CD4-positive, alpha-beta T cell treated with Interleukin-4 for 1 hour (primary cell): ENCODE results near the gene TOM1L1.

Source experiments
- DNase-seq, 2 donors: peaks; one replicate each; pipeline ENCODE4 v3.0.0-alpha.2; 2020 to 2022

The TOM1L1 gene

GRCh38 chr17:54899201-54899600, 1.5 kb upstream of the TOM1L1 start:
- DNase-seq: no peak

- no peak for DNase-seq
These were observed 763 bp upstream of the TOM1L1 start for GRCh38 chr17:54899721-54900456.

- no peak for DNase-seq
These were observed 674 bp downstream of the TOM1L1 start for GRCh38 chr17:54901230-54901822.

DNA sequence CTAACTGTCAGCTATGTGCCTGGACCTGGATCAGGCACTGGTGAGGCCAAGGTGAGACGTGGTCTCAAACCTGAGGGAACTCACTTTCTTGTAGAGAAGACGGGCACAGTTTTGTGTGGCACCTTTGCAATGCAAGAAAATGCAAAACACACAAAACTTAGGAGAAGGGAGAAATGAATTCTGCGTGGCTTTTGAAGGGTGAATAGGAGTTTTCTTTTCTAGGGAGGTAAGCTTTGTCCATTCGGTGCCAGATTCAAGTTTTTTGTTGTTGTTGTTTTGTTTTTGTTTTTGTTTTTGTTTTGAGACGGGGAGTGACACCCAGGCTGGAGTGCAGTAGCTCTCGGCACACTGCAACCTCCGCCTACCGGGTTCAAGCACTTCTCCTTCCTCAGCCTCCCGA, 1.4 kb downstream of the TOM1L1 start:
- DNase-seq: no peak

DNA sequence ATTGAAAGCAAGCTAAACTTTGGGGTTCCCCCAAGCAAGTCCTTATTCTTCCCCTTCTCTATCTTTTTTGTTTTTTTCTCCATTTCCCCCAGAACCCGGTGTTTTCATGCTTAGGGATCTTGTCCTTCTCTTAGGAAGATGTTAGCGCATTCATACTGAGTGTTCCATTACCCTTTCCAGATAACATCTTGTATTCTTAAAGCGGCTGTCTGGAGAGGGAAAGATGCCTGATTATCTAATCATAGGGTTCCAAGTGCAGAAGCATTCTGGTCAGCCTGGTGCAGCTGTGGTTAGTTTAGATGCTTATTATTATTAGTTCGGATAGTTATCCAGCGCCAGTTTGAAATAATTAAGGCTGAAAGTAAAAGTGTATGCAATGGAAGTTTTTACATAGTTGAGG, 2.0 kb downstream of the TOM1L1 start:
- DNase-seq: no peak

DNA sequence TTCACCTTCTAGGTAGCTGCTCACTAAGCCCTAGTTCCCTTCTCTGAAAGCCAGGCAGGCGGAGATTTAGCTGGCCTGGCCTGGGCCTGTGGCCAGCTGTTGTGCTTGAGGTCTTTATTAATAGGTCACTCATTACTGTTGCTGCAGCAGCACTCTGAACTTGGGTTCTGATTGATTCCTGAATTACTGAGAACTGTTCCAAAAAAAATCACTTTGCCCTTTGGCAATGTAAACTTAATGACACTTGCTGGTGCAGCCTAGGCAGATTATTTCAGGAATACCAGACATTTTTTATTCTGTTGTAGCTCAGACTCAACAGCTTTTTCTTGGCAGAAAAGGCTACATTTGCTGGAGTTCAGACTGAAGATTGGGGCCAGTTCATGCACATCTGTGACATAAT, 2.7 kb downstream of the TOM1L1 start:
- no peak for DNase-seq

DNA sequence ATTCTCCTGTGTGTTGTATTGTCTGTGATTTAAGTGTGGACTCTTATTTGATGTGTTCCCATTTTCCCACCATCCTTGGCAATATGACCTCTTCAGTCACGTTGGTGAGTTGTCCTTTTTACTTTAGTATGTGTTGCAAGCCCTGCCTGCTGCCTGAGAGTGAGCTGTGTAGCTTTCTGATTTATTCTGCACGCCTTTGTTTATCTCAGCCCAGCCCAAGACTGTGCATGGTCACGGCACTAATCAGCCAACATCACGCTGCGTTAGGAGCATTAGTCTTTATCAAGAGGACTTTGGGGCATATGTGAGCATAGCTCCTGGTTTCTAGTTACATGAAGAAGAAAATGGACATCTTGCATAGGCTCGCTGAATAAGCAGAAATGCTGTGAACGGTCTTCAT, 6.0 kb downstream of the TOM1L1 start:
- no peak for DNase-seq

DNA sequence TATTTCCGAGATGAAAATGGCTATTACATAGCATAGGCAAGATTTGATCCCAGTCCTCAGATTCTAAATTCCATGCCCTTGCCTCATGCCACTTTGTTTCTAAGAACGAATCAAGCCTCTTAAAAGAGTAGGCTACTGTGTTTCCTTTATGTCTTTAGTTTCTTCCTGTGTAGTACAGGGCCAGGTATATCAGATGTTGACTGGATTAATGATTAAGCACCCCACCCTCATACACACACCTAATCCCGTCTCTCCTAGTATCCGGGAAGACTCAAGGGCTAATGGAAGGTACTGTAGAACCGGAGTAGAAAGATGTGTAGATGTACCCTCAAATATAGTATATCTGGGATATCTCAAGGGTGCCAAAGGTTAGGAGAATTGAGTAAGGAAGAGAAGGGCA, 6.7 kb downstream of the TOM1L1 start:
- DNase-seq: no peak

GRCh38 chr17:54909766-54910165, 9.1 kb downstream of the TOM1L1 start:
- DNase-seq: no peak

- no peak for DNase-seq
These were observed 16.1 kb downstream of the TOM1L1 start for GRCh38 chr17:54916721-54917120.

DNA sequence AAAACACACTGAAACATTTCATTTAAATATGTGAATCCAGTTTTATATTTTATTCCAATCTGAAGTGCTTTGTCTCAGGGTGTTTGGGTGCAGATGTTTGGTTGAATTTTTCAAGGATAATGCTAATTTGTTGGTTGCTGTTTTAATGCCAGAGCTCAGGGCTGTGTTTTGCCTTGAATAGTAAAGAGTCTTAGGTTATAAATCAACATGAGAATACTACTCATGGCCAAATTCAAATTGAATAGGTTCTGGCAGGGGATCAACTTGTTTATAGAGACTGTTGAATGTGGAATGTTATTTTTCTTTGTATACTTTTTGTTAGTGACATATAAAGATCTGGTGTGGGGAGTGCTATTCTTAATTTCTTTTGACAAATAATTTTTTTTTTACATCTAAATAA, 18.8 kb downstream of the TOM1L1 start:
- no peak for DNase-seq

- DNase-seq: no peak
These were observed 20.2 kb downstream of the TOM1L1 start for GRCh38 chr17:54920819-54921218.

DNA sequence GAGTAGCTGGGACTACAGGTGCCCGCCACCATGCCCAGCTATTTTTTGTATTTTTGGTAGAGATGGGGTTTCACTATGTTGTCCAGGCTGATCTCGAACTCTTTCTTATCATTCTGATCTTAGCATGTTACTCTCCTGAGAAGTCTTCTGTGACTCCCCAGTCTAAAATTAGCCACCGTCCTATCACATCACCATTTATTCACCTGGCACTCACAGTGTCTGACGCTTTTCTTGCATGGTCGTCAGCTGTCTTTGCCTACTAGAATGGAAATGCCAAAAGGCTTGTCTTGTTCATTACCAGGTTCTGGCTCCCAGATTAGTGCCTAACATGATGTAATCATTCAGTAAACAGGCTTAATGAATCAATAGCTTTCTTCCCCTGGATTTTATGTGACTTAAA, 23.8 kb downstream of the TOM1L1 start:
- DNase-seq: no peak

- DNase-seq: no peak
These were observed 26.9 kb downstream of the TOM1L1 start for GRCh38 chr17:54927525-54927924.

DNA sequence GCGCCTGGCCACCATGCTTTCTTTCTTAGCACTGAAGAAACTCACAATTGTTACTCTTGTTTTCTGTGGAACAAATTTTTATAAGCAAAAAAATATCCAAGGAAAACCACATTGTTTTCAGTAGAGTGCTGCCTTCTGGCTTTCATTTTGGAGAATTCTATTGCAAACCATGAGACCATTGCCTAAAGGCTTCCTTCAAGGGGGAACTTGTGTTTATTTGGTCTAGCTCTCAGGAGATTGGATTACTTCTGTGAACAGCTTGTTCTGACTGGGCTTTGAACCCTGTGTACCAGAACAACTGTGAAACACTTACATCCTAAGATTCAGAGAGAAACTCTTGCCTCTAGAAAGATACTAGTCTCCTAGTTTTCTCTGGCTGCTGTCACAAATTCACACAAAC, 32.1 kb downstream of the TOM1L1 start:
- DNase-seq: no peak

GRCh38 chr17:54933921-54934320, 33.3 kb downstream of the TOM1L1 start:
- DNase-seq: no peak

- no peak for DNase-seq
These were observed 34.8 kb downstream of the TOM1L1 start for GRCh38 chr17:54935471-54935870.

GRCh38 chr17:54937018-54937417, 36.4 kb downstream of the TOM1L1 start:
- DNase-seq: no peak

DNA sequence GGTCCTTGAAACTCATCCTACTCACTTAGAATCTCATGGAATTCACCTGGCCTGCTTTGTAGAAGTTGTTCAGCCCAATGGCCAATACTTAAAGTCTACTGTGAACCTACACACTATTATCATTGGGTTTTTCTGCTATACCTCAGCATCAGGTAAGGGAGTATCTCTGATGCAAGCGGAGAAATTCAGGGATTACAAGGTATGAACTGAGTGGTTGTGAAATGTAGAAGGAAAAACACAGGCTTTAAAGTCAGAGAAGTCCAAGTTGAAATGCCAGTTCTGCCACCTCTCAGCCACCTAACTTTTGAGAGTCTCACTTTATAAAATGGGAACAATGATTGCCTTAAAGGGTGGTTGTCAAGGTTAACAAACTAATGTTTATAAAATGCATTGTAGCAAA, 36.8 kb downstream of the TOM1L1 start:
- DNase-seq: no peak

DNA sequence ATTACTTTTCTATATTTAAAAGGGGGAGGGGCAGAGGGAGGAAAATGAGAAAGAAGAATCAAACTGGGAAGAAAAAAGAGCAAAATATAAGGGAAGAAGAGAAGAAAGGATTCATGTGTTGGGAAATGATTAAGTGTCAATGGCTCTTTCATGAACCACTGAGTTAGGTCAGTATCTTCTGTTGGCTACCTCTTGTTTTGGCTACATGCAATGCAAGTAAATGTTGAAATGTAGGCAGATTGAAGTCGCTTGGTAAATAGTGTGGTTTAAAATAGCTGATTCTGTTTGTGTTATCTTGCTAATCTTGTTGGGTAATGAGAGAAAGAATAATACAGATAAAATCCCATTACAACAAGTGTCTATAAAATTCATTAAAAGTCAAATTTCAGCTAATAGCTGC, 40.6 kb downstream of the TOM1L1 start:
- no peak for DNase-seq

DNA sequence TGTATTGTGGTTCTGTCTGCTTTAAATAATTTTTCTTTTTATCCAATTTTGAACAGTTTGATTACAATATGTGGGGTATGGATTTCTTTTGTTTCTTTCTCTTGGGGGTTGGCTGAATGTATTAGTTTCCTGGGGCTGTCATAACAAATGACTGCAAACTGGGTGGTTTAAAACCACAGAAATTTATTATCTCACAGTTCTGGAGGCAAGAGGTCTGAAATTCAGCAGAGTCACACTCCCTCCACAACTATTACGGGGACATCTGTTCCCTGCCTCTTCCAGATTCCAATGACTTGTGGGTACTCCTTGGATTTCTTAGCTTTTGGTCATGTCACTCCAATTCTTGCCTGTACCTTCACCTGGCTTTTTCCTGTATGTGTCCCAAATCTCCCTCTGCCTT, 44.1 kb downstream of the TOM1L1 start:
- DNase-seq: no peak

- no peak for DNase-seq
These were observed 44.6 kb downstream of the TOM1L1 start for GRCh38 chr17:54945231-54945630.

DNA sequence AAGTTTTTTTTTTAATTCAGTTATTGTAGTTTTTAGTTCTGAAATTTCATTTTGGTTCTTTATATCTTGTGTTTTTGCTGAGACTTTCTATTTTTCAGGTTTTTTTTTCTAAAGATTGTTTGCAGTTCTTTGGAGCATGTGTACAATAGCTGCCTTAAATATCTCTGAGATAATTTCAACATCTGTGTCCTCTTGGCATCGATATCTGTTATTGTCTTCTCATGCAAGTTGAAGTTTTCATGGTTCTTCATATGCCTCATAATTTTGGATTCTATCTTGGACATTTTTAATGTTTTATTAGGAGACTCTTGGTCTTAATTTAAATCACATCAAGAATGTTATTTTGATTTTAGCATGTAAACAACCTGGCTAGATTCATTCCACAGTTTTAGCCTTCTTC, 45.0 kb downstream of the TOM1L1 start:
- DNase-seq: no peak

DNA sequence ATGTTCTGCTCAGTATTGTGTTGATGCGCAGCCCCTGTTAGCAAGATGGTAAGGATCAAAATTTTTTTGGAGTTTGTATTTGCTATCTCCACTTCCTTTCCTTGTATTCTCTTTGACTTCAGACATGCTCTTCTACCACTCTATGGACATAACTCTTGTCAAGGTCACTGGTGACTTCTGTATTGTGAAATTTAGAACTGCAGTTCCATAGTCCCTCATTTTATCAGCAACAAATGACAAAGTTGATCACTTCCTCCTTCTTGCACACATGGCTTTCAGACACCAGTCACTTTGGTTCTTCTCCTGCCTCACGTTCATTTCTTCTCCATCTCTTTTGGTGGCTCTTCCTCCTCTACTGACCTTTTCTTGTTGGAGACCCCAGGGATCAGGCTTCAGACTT, 46.7 kb downstream of the TOM1L1 start:
- DNase-seq: no peak

DNA sequence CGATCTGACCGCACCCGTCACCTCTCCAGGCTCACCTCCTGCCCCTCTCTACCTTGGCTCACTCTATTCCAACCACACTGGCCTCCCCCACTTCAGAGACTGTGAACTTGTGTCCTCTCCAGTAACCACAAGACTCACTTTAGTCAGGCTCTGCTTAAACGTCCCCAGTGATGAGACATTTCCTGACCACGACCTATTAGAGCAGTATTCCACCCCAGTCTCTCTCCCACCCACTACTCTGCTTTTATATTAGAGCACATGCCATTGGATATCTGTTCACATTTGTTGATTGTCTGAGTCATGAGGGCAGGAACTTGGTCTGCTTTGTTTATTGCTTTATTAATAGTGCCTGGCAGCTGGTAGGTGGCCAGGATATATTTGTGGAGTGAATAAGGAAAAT, 47.7 kb downstream of the TOM1L1 start:
- no peak for DNase-seq
